ENCODE data around the gene DNAJC13.

Gene DNAJC13

GRCh38 chr3:132536442-132537153, 119.3 kb downstream of the DNAJC13 start:
- POLR2A ChIA-PET: no interaction called here
- TF ChIP-seq PKNOX1 (IDR thresholded peaks at IDR 0.05) (no peak), ELF4 (IDR thresholded peaks at IDR 0.05) (no peak), FOXK2 (IDR thresholded peaks at IDR 0.05) (no peak), TARDBP (IDR thresholded peaks at IDR 0.05) (no peak), FOXM1 (IDR thresholded peaks at IDR 0.05; ENCODE audit: borderline replicate concordance) (no peak), BHLHE40 (IDR thresholded peaks at IDR 0.05; ENCODE audit: borderline replicate concordance) (no peak), HDGF (IDR thresholded peaks at IDR 0.05; ENCODE audit: borderline replicate concordance) (no peak), CTBP1 (IDR thresholded peaks at IDR 0.05; ENCODE audit: borderline replicate concordance) (no peak), SP1 (IDR thresholded peaks at IDR 0.05) (no peak), ARNT (IDR thresholded peaks at IDR 0.05) (no peak), FOXA1 (IDR thresholded peaks at IDR 0.05) (no peak), SUZ12 (IDR thresholded peaks at IDR 0.05) (no peak), ZNF384 (IDR thresholded peaks at IDR 0.05) (no peak), L3MBTL2 (conservative IDR thresholded peaks at IDR 0.05) (no peak), LEF1 (IDR thresholded peaks at IDR 0.05; ENCODE audit: borderline replicate concordance) (no peak), NFRKB (IDR thresholded peaks at IDR 0.05) (no peak)
- CTCF ChIA-PET: interaction anchor here (1.1 to 2.3 kb wide), 5 partner anchors 11 to 131 kb away, joined by 3 to 6 read pairs (median 3); no protein-coding TSS in a partner anchor
- DNase-seq (ENCODE audit: extremely low spot score): no peak

GRCh38 chr3:132537297-132537696, 120.0 kb downstream of the DNAJC13 start:
- TF ChIP-seq L3MBTL2 (conservative IDR thresholded peaks at IDR 0.05) (no peak), FOXM1 (IDR thresholded peaks at IDR 0.05; ENCODE audit: borderline replicate concordance) (no peak), BHLHE40 (IDR thresholded peaks at IDR 0.05; ENCODE audit: borderline replicate concordance) (no peak), TARDBP (IDR thresholded peaks at IDR 0.05) (no peak), NFRKB (IDR thresholded peaks at IDR 0.05) (no peak), FOXA1 (IDR thresholded peaks at IDR 0.05) (no peak), ZNF384 (IDR thresholded peaks at IDR 0.05) (no peak), FOXK2 (IDR thresholded peaks at IDR 0.05) (no peak), CTBP1 (IDR thresholded peaks at IDR 0.05; ENCODE audit: borderline replicate concordance) (no peak), PKNOX1 (IDR thresholded peaks at IDR 0.05) (no peak), ELF4 (IDR thresholded peaks at IDR 0.05) (no peak), ARNT (IDR thresholded peaks at IDR 0.05) (no peak), SUZ12 (IDR thresholded peaks at IDR 0.05) (no peak), LEF1 (IDR thresholded peaks at IDR 0.05; ENCODE audit: borderline replicate concordance) (no peak), HDGF (IDR thresholded peaks at IDR 0.05; ENCODE audit: borderline replicate concordance) (no peak), SP1 (IDR thresholded peaks at IDR 0.05) (no peak)
- POLR2A ChIA-PET: no interaction called here

DNA sequence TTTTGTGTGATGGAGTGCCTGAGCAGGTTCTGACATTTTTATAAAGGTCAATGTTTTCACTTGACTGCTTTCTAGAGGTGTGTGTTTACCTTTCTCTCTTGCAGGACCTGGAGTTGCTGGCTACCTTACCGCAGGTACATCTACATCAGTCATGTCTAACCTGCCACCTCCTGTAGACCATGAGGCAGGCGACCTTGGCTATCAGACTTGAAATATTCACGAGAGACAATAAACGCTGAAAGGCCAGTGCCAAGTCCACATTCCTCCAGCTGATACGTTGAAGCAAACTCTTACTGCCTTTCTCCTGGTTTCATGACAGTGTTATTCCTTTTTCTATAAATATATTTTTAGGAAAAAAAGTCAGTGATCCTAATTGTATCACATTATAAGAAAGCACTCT, 120.8 kb downstream of the DNAJC13 start:
- no peak for DNase-seq (ENCODE audit: extremely low spot score)
- no peak for TF ChIP-seq TARDBP (IDR thresholded peaks at IDR 0.05)
- no peak for TF ChIP-seq ELF4 (IDR thresholded peaks at IDR 0.05)
- no peak for TF ChIP-seq LEF1 (IDR thresholded peaks at IDR 0.05; ENCODE audit: borderline replicate concordance)
- TF ChIP-seq FOXA1 (IDR thresholded peaks at IDR 0.05): no peak
- no peak for TF ChIP-seq BHLHE40 (IDR thresholded peaks at IDR 0.05; ENCODE audit: borderline replicate concordance)
- TF ChIP-seq HDGF (IDR thresholded peaks at IDR 0.05; ENCODE audit: borderline replicate concordance): no peak
- TF ChIP-seq NFRKB (IDR thresholded peaks at IDR 0.05): no peak
- no peak for TF ChIP-seq PKNOX1 (IDR thresholded peaks at IDR 0.05)
- TF ChIP-seq ZNF384 (IDR thresholded peaks at IDR 0.05): no peak
- no peak for TF ChIP-seq FOXM1 (IDR thresholded peaks at IDR 0.05; ENCODE audit: borderline replicate concordance)
- no peak for TF ChIP-seq CTBP1 (IDR thresholded peaks at IDR 0.05; ENCODE audit: borderline replicate concordance)
- TF ChIP-seq FOXK2 (IDR thresholded peaks at IDR 0.05): no peak
- TF ChIP-seq L3MBTL2 (conservative IDR thresholded peaks at IDR 0.05): no peak
- TF ChIP-seq SUZ12 (IDR thresholded peaks at IDR 0.05): no peak
- no peak for TF ChIP-seq ARNT (IDR thresholded peaks at IDR 0.05)
- TF ChIP-seq SP1 (IDR thresholded peaks at IDR 0.05): no peak
- POLR2A ChIA-PET: no interaction called here
- CTCF ChIA-PET: no interaction called here

More at GRCh38 chr3:132537297-132537696, 120.0 kb downstream of the DNAJC13 start:
- CTCF ChIA-PET: no interaction called here
- no peak for DNase-seq (ENCODE audit: extremely low spot score)

DNA sequence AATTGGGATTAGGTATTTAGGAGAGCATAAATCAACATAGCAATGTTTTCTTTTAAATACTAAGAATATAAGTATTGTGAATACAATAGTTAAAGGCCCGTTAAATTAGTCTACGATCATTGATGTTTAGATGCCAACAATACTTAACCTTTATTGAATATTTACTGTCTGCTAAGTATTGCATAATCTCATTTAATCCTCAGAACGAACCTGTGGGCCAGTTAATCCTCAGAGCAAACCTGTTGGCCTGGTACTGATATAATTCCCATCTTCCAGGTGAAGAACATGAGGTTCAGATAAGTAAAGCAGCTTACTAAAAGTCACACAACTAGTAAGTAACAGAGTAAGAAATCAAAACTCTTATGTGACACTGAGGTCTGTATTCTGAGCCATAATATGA, 122.4 kb downstream of the DNAJC13 start:
- POLR2A ChIA-PET: no interaction called here
- TF ChIP-seq PKNOX1 (IDR thresholded peaks at IDR 0.05): no peak
- CTCF ChIA-PET: no interaction called here
- DNase-seq (ENCODE audit: extremely low spot score): no peak

- DNase-seq (ENCODE audit: extremely low spot score): no peak
- TF ChIP-seq CTBP1 (IDR thresholded peaks at IDR 0.05; ENCODE audit: borderline replicate concordance) (no peak), HDGF (IDR thresholded peaks at IDR 0.05; ENCODE audit: borderline replicate concordance) (no peak), NFRKB (IDR thresholded peaks at IDR 0.05) (no peak), TARDBP (IDR thresholded peaks at IDR 0.05) (no peak), BHLHE40 (IDR thresholded peaks at IDR 0.05; ENCODE audit: borderline replicate concordance) (no peak), FOXK2 (IDR thresholded peaks at IDR 0.05) (no peak)
- ChIA-PET POLR2A (no interaction called here), CTCF (no interaction called here)
These were observed 125.3 kb downstream of the DNAJC13 start for GRCh38 chr3:132542577-132542976.

Data from HEK293T (cell line).